Cardiac fibroblast (primary cell): ENCODE results near the gene ATOSB.

Source experiments
- DNase-seq, 2 donors: peaks; one replicate each; pipeline versions ENCODE4 v3.0.0 to v3.0.0-alpha.2; 2010; ENCODE audit warnings: low read depth in 2 of 2
- H3K4me3 ChIP-seq, 2 donors: replicated peaks in 1 of 2; 1 replicate in 1 of 2; 2 replicates in 1 of 2; pipeline ENCODE4 v1.5.1; 2011; ENCODE audit warnings: low read depth in 2 of 2, low read length in 2 of 2, mild to moderate bottlenecking in 2 of 2, moderate library complexity in 1 of 2
- TF ChIP-seq, protein P1 (sequence below): IDR thresholded peaks from one replicate; pipeline ENCODE4 v1.5.1; 2011; ENCODE audit warnings: low read depth, mild to moderate bottlenecking, low read length, inconsistent platforms

Gene ATOSB

DNA sequence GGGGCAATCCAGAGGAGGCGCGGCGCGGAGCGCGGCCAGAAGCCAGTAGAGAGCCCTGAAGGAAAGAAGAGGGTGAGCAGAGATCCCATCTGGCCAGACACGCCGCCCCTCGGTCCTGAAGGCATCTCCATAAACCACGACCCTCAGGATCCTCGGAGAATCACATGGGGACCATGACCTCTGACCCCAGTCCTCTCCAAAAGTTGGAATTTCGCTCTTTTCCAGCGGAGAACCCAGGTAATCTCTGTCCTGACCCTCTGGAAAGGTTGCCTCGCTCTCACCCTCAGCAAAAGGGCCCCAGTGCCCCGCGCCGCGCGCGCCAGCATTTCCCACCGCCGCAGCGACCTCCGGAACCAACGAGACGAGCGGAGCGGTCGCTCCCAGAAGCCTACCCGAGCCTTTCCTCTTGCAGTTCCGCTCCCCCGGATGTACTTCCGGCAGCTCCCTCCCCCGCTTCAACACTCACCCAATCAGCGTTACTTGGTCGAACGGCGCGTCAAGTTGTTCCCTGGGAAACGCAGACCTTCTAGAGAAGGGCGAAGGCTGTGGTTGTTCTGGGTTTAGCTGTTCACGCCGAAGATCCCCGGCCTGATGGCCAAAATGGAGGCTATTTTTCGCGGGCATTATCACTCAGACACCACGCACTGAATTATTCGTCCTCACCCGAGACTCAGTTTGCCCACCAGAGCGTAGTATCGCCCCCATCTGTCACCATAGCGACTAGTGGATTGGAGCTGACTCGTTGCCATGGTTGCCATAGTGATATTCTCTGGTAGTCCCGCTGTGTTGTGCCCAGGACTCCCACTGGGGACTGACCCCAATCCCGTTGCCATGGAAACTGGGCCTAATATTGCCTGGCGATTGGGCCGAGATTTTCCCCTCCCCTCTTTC lies 12.6 kb downstream of the ATOSB start, which contains the start of gene STOML2:
Gene STOML2 (minus strand): TSS at position 363 of the 891 bp plus-strand sequence. CDS start 37 bp downstream, at position 326.
- DNase-seq = peak; percentile 97 to 98
- H3K4me3 ChIP-seq = peak within 1 kb of the TSS; percentile 74 to 77
- TF ChIP-seq, protein P1, sequence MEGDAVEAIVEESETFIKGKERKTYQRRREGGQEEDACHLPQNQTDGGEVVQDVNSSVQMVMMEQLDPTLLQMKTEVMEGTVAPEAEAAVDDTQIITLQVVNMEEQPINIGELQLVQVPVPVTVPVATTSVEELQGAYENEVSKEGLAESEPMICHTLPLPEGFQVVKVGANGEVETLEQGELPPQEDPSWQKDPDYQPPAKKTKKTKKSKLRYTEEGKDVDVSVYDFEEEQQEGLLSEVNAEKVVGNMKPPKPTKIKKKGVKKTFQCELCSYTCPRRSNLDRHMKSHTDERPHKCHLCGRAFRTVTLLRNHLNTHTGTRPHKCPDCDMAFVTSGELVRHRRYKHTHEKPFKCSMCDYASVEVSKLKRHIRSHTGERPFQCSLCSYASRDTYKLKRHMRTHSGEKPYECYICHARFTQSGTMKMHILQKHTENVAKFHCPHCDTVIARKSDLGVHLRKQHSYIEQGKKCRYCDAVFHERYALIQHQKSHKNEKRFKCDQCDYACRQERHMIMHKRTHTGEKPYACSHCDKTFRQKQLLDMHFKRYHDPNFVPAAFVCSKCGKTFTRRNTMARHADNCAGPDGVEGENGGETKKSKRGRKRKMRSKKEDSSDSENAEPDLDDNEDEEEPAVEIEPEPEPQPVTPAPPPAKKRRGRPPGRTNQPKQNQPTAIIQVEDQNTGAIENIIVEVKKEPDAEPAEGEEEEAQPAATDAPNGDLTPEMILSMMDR = no peak

DNA sequence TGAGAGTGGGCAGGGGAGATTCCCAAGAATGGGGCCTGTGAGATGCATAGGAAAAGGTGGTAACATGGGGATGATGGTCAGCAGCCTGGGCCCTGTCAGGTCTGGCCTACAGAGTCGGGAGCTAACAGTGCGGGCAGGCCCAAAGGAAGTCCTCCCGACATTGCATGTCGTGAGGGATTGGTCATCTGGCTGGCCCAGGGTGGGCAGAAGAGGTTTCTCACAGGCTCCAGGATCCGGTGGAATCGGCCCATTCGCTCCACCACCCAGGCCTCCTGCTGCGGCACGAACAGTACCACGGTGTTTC lies 13.2 kb downstream of the ATOSB start:
- DNase-seq = peak; percentile 14 to 28
- H3K4me3 ChIP-seq = peak overlapping the region; percentile 74 to 77
- TF ChIP-seq, protein P1 = no peak

DNA sequence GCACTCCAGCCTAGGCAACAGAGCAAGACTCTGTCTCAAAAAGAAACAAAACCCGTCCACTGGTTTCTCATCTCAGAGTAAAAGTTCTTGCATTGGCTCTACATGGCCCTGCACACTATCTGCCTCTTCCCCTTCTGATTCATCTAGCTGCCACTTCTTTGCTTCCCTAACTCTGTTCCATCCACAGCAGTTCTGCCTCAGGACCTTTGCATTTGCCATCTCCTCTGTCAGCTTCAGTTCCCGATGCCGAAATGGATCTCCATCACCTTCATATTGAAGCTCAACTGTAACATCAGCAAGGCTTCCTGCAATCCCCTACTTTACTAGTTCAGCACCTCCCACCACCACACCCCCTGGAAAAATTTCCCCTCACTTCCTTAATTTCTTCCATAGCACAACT lies 18.1 kb downstream of the ATOSB start:
- no peak overlapping the region for H3K4me3 ChIP-seq
- TF ChIP-seq, protein P1 = no peak
- no peak for DNase-seq

DNA sequence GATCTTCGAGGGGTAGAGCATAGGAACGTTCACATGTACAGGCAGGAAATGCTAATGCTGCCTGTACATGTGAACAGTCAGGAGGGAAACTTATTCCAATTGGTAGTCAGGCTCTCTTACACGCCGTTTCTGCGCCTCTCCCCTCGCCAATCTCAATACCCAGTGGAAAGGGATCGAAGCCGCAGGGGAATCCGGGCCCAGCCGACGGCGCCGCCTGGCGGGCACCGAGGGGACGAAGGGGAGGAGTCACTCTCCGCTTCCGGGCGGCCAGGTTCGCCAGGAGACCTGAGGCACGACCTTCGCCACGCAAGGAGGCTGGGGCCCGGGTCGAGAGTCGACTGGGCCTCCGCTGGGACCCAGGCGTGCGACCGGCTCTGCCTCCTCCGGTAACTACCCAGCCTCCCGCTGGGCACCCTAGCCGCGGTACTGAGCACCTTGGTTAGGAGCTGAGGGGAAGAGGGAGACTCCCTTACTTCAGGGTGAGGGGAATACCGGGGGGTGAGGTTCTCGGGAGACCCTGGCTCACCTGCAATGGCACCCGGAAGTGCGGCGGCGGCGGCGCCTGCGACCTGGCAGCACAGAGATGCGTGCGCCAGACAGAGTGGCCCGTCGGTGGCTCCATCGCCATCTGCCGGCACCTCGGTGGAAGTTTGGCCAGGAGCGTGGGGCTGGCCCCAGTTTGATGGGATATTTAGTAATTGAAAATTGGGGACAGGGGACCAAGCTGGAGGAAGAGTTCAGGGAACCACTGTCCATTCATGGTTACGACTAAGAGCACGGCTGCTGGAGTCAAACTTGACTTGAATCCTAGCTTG lies 19.4 kb downstream of the ATOSB start, which contains the start of gene PIGO:
Gene PIGO (minus strand): TSS at position 557 of the 815 bp plus-strand sequence. CDS start 1,026 bp downstream, outside the sequence.
- TF ChIP-seq, protein P1 = peak; percentile 96
- DNase-seq = peak; percentile 82 to 87
- peak within 1 kb of the TSS; percentile 98 to 100 for H3K4me3 ChIP-seq

DNA sequence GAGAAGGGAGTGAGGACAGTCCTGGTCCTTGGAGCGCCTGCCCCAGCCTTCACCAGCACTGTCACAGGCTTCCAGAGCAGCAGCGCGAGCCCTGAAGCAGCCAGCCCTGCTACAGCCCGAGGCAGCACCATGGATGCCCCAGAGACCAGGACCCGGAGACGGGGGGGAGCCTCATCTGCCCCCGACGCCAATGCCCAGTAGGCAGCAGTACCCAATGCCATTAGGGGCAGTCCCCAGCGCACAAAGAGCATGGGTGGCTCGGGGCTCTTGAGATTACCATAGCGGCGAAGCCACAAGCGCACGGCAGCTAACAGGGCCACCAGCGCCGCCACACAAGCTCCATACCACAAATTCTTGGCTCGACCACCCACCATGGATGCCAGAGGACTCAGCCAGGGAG lies 24.1 kb downstream of the ATOSB start:
- DNase-seq = no peak
- no peak overlapping the region for H3K4me3 ChIP-seq
- TF ChIP-seq, protein P1 = no peak

DNA sequence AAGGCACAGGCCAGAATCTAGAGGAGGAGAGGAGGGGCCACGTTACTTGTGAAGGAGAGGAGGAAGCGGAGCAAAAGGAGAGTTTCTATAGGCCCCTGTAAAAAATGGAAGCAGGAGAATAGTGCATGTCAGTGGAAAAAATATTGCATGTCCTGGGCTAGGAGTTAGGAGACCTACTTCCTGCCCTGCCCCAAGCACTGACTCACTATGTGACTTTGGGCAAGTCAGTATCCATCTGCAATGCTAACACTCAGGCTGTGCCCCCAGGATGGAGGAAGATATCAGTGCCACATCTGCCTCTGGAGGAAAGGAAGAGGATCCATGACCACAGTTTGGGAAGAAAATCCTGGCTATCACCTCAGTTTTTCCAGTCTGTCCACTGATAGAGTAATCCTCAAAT lies 26.2 kb downstream of the ATOSB start:
- H3K4me3 ChIP-seq = no peak overlapping the region
- TF ChIP-seq, protein P1 = no peak
- no peak for DNase-seq
